Colonic mucosa (tissue), 4 donors: ENCODE results near the gene NCAPG. TPM values are rescaled to one million over a fixed set of nuclear protein-coding genes. Genes with fewer than 3 reads are reported as not detected.

Experiments used
- DNase-seq: peaks from one replicate; pipeline ENCODE4 v3.0.0-alpha.2; 2020
- H3K27ac ChIP-seq: fragments of 200-600 bp; one replicate; pipeline ENCODE4 v1.8.0; 2021
- H3K27me3 ChIP-seq: fragments of 200-600 bp; one replicate; pipeline ENCODE4 v1.8.0; 2021
- H3K36me3 ChIP-seq: fragments of 200-600 bp; one replicate; pipeline ENCODE4 v1.8.0; 2021
- H3K4me1 ChIP-seq: fragments of 200-600 bp; one replicate; pipeline ENCODE4 v1.8.0; 2021; ENCODE audit warnings: mild to moderate bottlenecking
- H3K4me3 ChIP-seq: fragments of 200-600 bp; one replicate; pipeline ENCODE4 v1.8.0; 2021
- H3K9ac ChIP-seq, 2 donors: one replicate each; pipeline ENCODE4 v1.7.0; 2013; ENCODE audit warnings: control low read depth in 2 of 2, low read depth in 2 of 2, low read length in 2 of 2
- H3K9me3 ChIP-seq: fragments of 200-600 bp; one replicate; pipeline ENCODE4 v1.8.0; 2021
- CTCF ChIP-seq: fragments of 200-600 bp; IDR thresholded peaks from one replicate; pipeline ENCODE4 v1.8.0; 2022; ENCODE audit warnings: antibody characterized with exemption, mild to moderate bottlenecking
- intact Hi-C: fragments of 100-400 bp; cut with DNase I; formaldehyde crosslinking; loops from one replicate; pipeline ENCODE4 v1.14.1; 2022
- total RNA-seq, 2 donors: library from RNA; stranded (reverse); fragmentation: NEBNext Ultra II Directional in 1 of 2; extraction: Animal tissue kit (Norgen Biotek cat#: 25700) in 1 of 2; gene quantifications; one replicate each; pipeline ENCODE4 v1.2.1, GENCODE V29; 2021
- donor health status: healthy.
- donor health status: DM: no; HTN: no; CAD: no.
- donor health status: DM: no; HTN: no; CAD: no.

Gene NCAPG
- total RNA-seq, 2 donors from 2014 or later = 10.7 to 38.8 TPM

- TF ChIP-seq CTCF = no peak
- intact Hi-C loops = no loop called here
- no peak overlapping the region for H3K9ac ChIP-seq
- no peaks in the 10 kb centered on the region for H3K27me3 ChIP-seq
- H3K27ac ChIP-seq = no peak overlapping the region
- no peaks in the 10 kb centered on the region for H3K36me3 ChIP-seq
- no peaks in the 10 kb centered on the region for H3K4me1 ChIP-seq
- H3K9me3 ChIP-seq = no peaks in the 10 kb centered on the region
- H3K4me3 ChIP-seq = no peak overlapping the region
- DNase-seq = no peak
Measured at GRCh38 chr4:17876943-17877342, 66.2 kb downstream of the NCAPG start.

DNA sequence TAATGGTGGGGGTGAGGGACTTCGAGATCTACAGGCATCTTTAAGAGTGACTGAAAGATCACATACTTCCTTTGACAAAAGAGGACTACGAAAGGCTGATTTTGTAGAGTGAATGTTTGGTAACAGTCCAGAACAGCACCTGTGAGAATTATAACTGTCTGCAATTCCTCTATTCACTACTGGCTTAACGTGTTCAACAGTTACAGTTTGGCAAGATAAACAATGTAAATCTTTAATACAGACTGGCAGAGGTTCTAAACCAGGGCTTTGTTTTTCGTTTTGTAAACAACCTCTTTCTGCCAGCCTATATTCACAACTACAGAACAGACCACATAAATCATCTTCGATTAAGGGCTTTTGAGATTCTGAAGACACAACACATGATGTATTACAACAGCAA lies 66.9 kb downstream of the NCAPG start:
- Histone ChIP-seq H3K9ac (no peak overlapping the region), H3K27ac (no peak overlapping the region), H3K9me3 (no peaks in the 10 kb centered on the region), H3K27me3 (no peaks in the 10 kb centered on the region), H3K4me1 (no peaks in the 10 kb centered on the region), H3K4me3 (no peak overlapping the region), H3K36me3 (no peaks in the 10 kb centered on the region)
- no peak for TF ChIP-seq CTCF
- no peak for DNase-seq
- intact Hi-C loops = no loop called here

GRCh38 chr4:17884063-17884462 lies 73.3 kb downstream of the NCAPG start:
- Histone ChIP-seq H3K9ac (no peak overlapping the region), H3K4me1 (no peaks in the 10 kb centered on the region), H3K4me3 (no peak overlapping the region), H3K9me3 (no peaks in the 10 kb centered on the region), H3K36me3 (no peaks in the 10 kb centered on the region), H3K27me3 (no peaks in the 10 kb centered on the region), H3K27ac (no peak overlapping the region)
- intact Hi-C loops = no loop called here
- no peak for DNase-seq
- TF ChIP-seq CTCF = no peak

DNA sequence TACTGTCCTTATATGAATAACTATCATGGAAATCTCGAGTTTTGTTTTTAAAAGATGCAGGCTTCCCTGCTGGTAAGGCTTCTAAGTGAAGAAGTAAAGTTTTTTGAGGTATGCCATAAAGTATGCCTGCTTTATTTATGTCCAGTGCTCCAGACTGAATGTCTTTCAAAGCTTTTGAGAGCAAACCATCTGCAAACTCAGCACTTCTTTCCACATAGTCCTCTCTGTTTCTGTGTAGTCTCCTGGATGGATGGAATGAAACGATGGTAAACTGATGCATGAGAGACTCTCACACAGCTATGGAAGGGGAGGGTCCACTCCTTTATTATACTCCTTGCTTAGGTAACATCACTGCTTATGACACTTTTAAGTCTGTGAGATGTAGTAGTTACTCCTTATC lies 73.7 kb downstream of the NCAPG start:
- Histone ChIP-seq H3K9ac (no peak overlapping the region), H3K9me3 (no peaks in the 10 kb centered on the region), H3K36me3 (no peaks in the 10 kb centered on the region), H3K27ac (no peak overlapping the region), H3K4me3 (no peak overlapping the region), H3K4me1 (no peaks in the 10 kb centered on the region), H3K27me3 (no peaks in the 10 kb centered on the region)
- DNase-seq = no peak
- TF ChIP-seq CTCF = no peak
- intact Hi-C loops = no loop called here

DNA sequence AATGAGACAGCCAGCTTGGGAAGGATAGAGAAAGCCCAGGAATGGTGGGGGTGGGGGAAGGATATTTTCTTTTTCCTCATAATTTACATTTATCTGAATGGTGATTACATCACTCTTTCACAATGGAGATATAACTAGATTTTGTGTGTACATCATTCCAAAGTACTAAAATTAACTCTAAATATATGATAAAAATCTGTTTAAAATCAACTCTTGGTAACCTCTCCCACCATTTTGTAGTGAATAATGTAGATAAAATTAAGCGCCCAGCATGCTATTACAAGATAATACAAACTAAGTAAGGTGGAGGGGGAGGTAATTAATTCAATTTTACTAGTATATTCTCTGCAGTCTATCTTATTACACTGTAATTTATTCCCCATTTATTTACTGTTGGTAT lies 78.9 kb downstream of the NCAPG start:
- H3K4me1 ChIP-seq = no peaks in the 10 kb centered on the region
- no peaks in the 10 kb centered on the region for H3K27me3 ChIP-seq
- no peaks in the 10 kb centered on the region for H3K36me3 ChIP-seq
- no peak overlapping the region for H3K27ac ChIP-seq
- no peak overlapping the region for H3K9ac ChIP-seq
- no peak overlapping the region for H3K4me3 ChIP-seq
- H3K9me3 ChIP-seq = no peaks in the 10 kb centered on the region
- no peak for DNase-seq
- intact Hi-C loops = no loop called here
- no peak for TF ChIP-seq CTCF

- no peak overlapping the region for H3K9ac ChIP-seq
- no peak overlapping the region for H3K27ac ChIP-seq
- intact Hi-C loops = no loop called here
Measured at GRCh38 chr4:17894421-17894820, 83.6 kb downstream of the NCAPG start.

More at GRCh38 chr4:17894421-17894820, 83.6 kb downstream of the NCAPG start:
- TF ChIP-seq CTCF = no peak
- no peaks in the 10 kb centered on the region for H3K36me3 ChIP-seq
- no peaks in the 10 kb centered on the region for H3K4me1 ChIP-seq
- no peak overlapping the region for H3K4me3 ChIP-seq
- no peak for DNase-seq
- no peaks in the 10 kb centered on the region for H3K27me3 ChIP-seq
- H3K9me3 ChIP-seq = no peaks in the 10 kb centered on the region
